Breast epithelium (tissue), 4 donors: ENCODE measurements around the gene RUFY1. TPM values are rescaled to one million over a fixed set of nuclear protein-coding genes. Genes with fewer than 3 reads are reported as not detected.

Experiments used
- DNase-seq, 2 donors: peaks; one replicate each; pipeline ENCODE4 v3.0.0-alpha.2; 2019; ENCODE audit warnings: low spot score in 2 of 2
- H3K27ac ChIP-seq, 2 donors: fragments of 200-600 bp; sonication (generic) in 1 of 2; one replicate each; pipeline ENCODE4 v1.5.1; 2016 to 2019; ENCODE audit warnings: mild to moderate bottlenecking in 1 of 2
- H3K27me3 ChIP-seq, 2 donors: fragments of 200-600 bp; sonication (generic) in 1 of 2; one replicate each; pipeline versions ENCODE4 v1.5.1 to v1.6.0; 2017 to 2019; ENCODE audit warnings: control low read depth in 1 of 2, mild to moderate bottlenecking in 1 of 2
- H3K36me3 ChIP-seq: fragments of 200-600 bp; one replicate; pipeline ENCODE4 v1.5.1; 2019
- H3K4me1 ChIP-seq, 2 donors: fragments of 200-600 bp; sonication (generic); one replicate each; pipeline ENCODE4 v1.5.1; 2016 to 2019; ENCODE audit warnings: control low read depth in 1 of 2
- H3K4me3 ChIP-seq, 3 donors: fragments of 200-600 bp; sonication (generic); 1 replicate in 2 of 3; 2 replicates in 1 of 3; pipeline ENCODE4 v1.5.1; 2016 to 2019; ENCODE audit warnings: mild to moderate bottlenecking in 3 of 3, moderate library complexity in 2 of 3
- H3K9me3 ChIP-seq, 2 donors: fragments of 200-600 bp; sonication (generic) in 1 of 2; one replicate each; pipeline ENCODE4 v1.5.1; 2016 to 2019; ENCODE audit warnings: control low read depth in 1 of 2
- POLR2A ChIP-seq: fragments of 450-650 bp; IDR thresholded peaks from one replicate; pipeline ENCODE4 v1.6.1; 2016; ENCODE audit warnings: antibody characterized with exemption, mild to moderate bottlenecking, moderate library complexity
- POLR2AphosphoS5 ChIP-seq, 3 donors: sonication (generic); formaldehyde crosslinking; IDR thresholded peaks; one replicate each; pipeline ENCODE4 v1.6.1; 2017; ENCODE audit warnings: antibody characterized with exemption in 3 of 3
- intact Hi-C: fragments of 100-400 bp; cut with DNase I; formaldehyde crosslinking; loops from one replicate; pipeline ENCODE4 v1.15.1; 2023; ENCODE audit warnings: low total_unique reads
- total RNA-seq, 3 donors: library from RNA; depleted of rRNA; stranded (reverse); fragments of >200 nt; gene quantifications; one replicate each; pipeline ENCODE4 v1.1.0, GENCODE V29; 2016
- TF ChIP-seq, protein P1 (sequence below), 3 donors: fragments of 450-650 bp; IDR thresholded peaks; one replicate each; pipeline ENCODE4 v1.5.1; 2016 to 2017; ENCODE audit warnings: antibody characterized with exemption in 3 of 3, mild to moderate bottlenecking in 3 of 3, moderate library complexity in 3 of 3

The RUFY1 gene
- total RNA-seq, 3 donors from 2014 or later, result 51.8 to 70.0 (median 62.6) TPM

DNA sequence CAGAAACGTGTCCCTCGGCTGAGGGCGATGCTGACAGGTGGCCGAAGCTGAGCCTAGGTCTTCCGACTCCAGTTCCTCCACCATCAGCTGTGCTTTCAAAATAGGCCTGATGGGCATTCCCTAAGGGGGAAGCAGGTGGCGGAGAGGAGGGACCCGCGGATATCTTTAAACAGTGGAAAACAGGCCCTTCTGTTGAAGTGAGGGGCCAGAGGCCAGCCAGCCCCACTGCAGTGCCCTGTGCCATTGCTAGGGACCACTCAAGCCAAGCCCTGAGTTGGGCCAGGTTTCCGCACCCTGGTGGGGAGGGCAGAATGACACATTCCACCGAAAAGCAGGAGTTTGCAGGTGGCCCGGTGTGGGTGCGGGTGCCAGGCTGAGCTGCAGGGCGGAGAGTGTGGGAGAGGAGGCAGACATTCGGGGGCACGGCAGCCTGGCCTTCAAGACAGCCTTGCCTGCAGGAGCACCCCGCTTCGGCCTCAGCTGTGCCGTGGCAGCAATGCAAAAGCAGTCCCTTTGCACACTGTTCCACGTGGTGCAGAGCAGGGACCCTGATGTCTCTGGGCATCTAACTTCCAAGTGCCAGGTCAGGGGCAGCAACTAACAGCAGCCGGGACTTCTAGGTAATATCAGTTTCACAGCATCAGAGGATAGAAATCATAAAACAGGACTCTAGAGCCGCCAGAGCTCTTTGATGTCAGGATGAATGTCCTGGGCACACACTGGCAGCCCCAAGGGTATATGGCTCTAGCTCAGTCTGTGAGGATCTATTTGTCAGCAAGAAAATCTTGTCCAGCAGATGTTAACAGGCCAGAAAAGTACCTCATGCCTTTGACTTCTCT is 55.9 kb downstream of the RUFY1 start:
- no peaks in the 10 kb centered on the region for H3K4me1 ChIP-seq
- peak overlapping the region in 1 of 2 donors; percentile 61 for H3K27ac ChIP-seq
- intact Hi-C loops, result no loop called here
- no peaks in the 10 kb centered on the region for H3K9me3 ChIP-seq
- TF ChIP-seq, protein P1, sequence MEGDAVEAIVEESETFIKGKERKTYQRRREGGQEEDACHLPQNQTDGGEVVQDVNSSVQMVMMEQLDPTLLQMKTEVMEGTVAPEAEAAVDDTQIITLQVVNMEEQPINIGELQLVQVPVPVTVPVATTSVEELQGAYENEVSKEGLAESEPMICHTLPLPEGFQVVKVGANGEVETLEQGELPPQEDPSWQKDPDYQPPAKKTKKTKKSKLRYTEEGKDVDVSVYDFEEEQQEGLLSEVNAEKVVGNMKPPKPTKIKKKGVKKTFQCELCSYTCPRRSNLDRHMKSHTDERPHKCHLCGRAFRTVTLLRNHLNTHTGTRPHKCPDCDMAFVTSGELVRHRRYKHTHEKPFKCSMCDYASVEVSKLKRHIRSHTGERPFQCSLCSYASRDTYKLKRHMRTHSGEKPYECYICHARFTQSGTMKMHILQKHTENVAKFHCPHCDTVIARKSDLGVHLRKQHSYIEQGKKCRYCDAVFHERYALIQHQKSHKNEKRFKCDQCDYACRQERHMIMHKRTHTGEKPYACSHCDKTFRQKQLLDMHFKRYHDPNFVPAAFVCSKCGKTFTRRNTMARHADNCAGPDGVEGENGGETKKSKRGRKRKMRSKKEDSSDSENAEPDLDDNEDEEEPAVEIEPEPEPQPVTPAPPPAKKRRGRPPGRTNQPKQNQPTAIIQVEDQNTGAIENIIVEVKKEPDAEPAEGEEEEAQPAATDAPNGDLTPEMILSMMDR (IDR thresholded peaks at IDR 0.05), result no peak
- TF ChIP-seq POLR2A (no peak), POLR2AphosphoS5 (IDR thresholded peaks at IDR 0.05) (no peak)
- H3K4me3 ChIP-seq, result no peak overlapping the region
- H3K36me3 ChIP-seq, result peaks cover 5% of the 10 kb centered on the region
- H3K27me3 ChIP-seq, result no peaks in the 10 kb centered on the region
- no peak for DNase-seq

DNA sequence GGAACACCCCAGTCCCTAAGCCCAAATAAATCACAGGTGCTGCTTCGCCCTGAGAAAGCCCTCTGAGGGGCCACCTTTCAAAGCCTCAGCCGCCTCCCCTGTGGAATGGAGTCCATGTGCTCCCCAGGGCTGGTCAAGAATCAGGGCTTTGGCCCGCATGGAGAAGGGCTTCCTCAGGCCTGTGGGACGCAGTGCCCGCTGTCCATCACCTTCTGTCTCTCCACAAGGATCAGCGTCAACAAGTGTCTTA is 56.5 kb downstream of the RUFY1 start:
- Histone ChIP-seq H3K27me3 (no peaks in the 10 kb centered on the region), H3K9me3 (no peaks in the 10 kb centered on the region), H3K4me1 (no peaks in the 10 kb centered on the region), H3K4me3 (no peak overlapping the region), H3K36me3 (peaks cover 4% of the 10 kb centered on the region), H3K27ac (no peak overlapping the region)
- TF ChIP-seq POLR2AphosphoS5 (IDR thresholded peaks at IDR 0.05) (no peak), POLR2A (no peak)
- TF ChIP-seq, protein P1 (IDR thresholded peaks at IDR 0.05), result no peak
- DNase-seq, result no peak
- intact Hi-C loops, result no loop called here

DNA sequence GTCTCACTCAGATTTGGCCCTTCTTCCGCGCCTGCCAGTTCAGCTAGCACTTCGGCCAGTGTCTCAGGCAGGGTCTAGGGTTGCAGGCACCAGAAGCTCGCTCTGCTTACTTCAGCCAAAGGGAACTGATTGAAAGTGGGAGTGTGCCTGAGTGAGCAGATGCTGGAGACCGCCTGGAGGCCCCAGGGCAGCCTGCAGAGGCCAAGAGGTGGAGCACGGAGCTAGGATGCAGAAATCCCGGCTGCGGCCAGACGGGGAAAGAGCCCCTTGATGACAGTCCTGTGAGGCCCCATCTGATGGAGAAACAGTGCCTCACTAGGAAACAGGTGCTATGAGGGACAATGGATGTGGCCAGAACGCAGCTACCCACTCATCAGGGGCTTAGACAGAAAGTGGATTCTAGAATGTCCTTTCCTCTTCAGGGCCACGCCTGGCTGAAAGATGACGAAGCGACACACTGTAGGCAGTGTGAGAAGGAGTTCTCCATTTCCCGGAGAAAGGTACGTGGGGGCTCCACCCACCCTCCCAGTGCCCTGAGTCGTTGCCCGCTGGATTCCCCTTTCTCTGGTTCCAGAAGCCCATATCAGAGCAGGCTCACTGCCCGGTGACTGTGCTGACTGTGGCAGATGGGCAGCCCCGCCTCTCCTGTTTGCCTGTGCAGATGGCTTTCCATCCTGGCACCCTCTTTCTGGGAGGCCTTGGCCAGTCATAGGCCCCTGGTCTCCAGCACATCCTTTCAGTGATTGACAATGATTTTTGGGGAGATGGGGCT is 57.0 kb downstream of the RUFY1 start:
- Histone ChIP-seq H3K27ac (no peak overlapping the region), H3K36me3 (no peaks in the 10 kb centered on the region), H3K4me3 (no peak overlapping the region), H3K27me3 (no peaks in the 10 kb centered on the region), H3K4me1 (no peaks in the 10 kb centered on the region), H3K9me3 (no peaks in the 10 kb centered on the region)
- TF ChIP-seq POLR2AphosphoS5 (IDR thresholded peaks at IDR 0.05), result no peak
- no peak for TF ChIP-seq POLR2A
- TF ChIP-seq, protein P1 (IDR thresholded peaks at IDR 0.05), result no peak
- DNase-seq, result no peak
- intact Hi-C loops, result no loop called here

DNA sequence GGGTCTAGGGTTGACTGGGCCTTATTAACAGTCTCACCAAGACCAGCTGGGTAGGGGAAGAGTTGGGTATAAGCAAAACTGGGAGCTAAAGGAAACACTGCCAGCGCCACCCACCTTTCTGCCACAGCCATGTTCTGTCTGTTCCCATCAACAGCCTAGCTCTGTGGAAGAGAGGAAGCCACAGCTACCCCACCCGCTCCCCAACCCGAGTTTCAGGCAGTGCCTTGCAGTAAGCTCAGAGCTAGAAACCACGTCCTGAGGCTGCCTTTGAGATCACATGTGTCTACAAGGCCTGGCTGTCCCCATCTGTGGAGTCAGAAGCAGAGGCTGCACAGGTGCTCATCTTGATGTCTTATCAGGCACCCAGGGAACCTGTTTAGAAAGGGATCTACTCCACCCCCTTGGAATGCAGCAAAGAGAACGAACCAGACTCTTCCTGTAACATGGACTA is 57.8 kb downstream of the RUFY1 start:
- H3K4me1 ChIP-seq, result no peaks in the 10 kb centered on the region
- no peaks in the 10 kb centered on the region for H3K9me3 ChIP-seq
- no peaks in the 10 kb centered on the region for H3K27me3 ChIP-seq
- TF ChIP-seq POLR2A (no peak), POLR2AphosphoS5 (IDR thresholded peaks at IDR 0.05) (no peak)
- TF ChIP-seq, protein P1 (IDR thresholded peaks at IDR 0.05), result no peak
- peak overlapping the region; percentile 29 to 43 for H3K27ac ChIP-seq
- intact Hi-C loops, result no loop called here
- H3K4me3 ChIP-seq, result no peak overlapping the region
- no peak for DNase-seq
- no peaks in the 10 kb centered on the region for H3K36me3 ChIP-seq

DNA sequence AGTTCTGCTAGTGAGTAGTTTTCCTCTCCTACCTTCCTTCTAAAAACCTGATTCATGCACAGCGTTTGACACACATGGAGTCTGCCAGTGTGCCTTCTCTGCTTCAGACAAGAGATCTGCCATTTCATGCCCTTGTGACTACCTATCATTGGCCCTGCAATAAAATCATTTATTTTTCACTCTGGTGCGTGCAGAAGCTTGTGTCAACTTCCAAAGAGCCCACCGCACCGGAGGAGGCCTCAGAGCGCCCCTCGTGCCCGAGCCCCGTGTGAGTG is 59.4 kb downstream of the RUFY1 start:
- H3K27me3 ChIP-seq, result no peaks in the 10 kb centered on the region
- intact Hi-C loops, result no loop called here
- H3K4me1 ChIP-seq, result no peaks in the 10 kb centered on the region
- peak overlapping the region in 1 of 2 donors; percentile 23 for H3K27ac ChIP-seq
- H3K4me3 ChIP-seq, result no peak overlapping the region
- TF ChIP-seq POLR2AphosphoS5 (IDR thresholded peaks at IDR 0.05) (no peak), POLR2A (no peak)
- TF ChIP-seq, protein P1 (IDR thresholded peaks at IDR 0.05), result no peak
- no peak for DNase-seq
- H3K9me3 ChIP-seq, result no peaks in the 10 kb centered on the region
- no peaks in the 10 kb centered on the region for H3K36me3 ChIP-seq
